WTC11 (cell line): Measurements from ENCODE around the gene CHD3.

Experiments used
- ELF4 ChIP-seq: sonication (generic); formaldehyde crosslinking; IDR thresholded peaks from 2 replicates; pipeline ENCODE4 v1.8.1; 2022; ENCODE audit warnings: low read depth, mild to moderate bottlenecking, moderate library complexity, missing genetic modification reagents
- FOXK1 ChIP-seq: sonication (generic); formaldehyde crosslinking; IDR thresholded peaks from 2 replicates; pipeline ENCODE4 v1.8.0; 2022; ENCODE audit warnings: mild to moderate bottlenecking, moderate library complexity, missing genetic modification reagents
- IRF2 ChIP-seq: sonication (generic); formaldehyde crosslinking; IDR thresholded peaks from 2 replicates; pipeline ENCODE4 v1.8.0; 2022; ENCODE audit warnings: low read depth, missing genetic modification reagents, borderline replicate concordance
- RORB ChIP-seq: fragments of 250-450 bp; sonication (Bioruptor Pico); IDR thresholded peaks from 2 replicates; pipeline ENCODE4 v1.9.0; 2021; ENCODE audit warnings: mild to moderate bottlenecking
- SP1 ChIP-seq: sonication (generic); formaldehyde crosslinking; conservative IDR thresholded peaks from 2 replicates; pipeline ENCODE4 v1.8.1; 2022; ENCODE audit warnings: missing genetic modification reagents
- ZNF396 ChIP-seq: fragments of 250-450 bp; sonication (Bioruptor Pico); IDR thresholded peaks from 2 replicates; pipeline ENCODE4 v1.8.0; 2021; ENCODE audit warnings: mild to moderate bottlenecking, moderate library complexity, borderline replicate concordance
- TF ChIP-seq, protein P1 (sequence below): sonication (generic); formaldehyde crosslinking; IDR thresholded peaks from 2 replicates; pipeline ENCODE4 v1.8.0; 2022; ENCODE audit warnings: mild to moderate bottlenecking, missing genetic modification reagents
- TF ChIP-seq, protein P2 (sequence below): fragments of 200-600 bp; IDR thresholded peaks from 2 replicates; pipeline ENCODE4 v1.8.0; 2022; ENCODE audit warnings: antibody characterized with exemption
- TF ChIP-seq, protein P3 (sequence below): sonication (generic); formaldehyde crosslinking; IDR thresholded peaks from 2 replicates; pipeline ENCODE4 v1.8.0; 2022; ENCODE audit warnings: mild to moderate bottlenecking, missing genetic modification reagents
- TF ChIP-seq, protein P4 (sequence below): sonication (generic); formaldehyde crosslinking; IDR thresholded peaks from 2 replicates; pipeline ENCODE4 v1.8.1; 2022; ENCODE audit warnings: missing genetic modification reagents, borderline replicate concordance
- TF ChIP-seq, protein P5 (sequence below): sonication (generic); formaldehyde crosslinking; conservative IDR thresholded peaks from 2 replicates; pipeline ENCODE4 v1.8.1; 2022; ENCODE audit warnings: mild to moderate bottlenecking, missing genetic modification reagents
- TF ChIP-seq, protein P6 (sequence below): sonication (generic); formaldehyde crosslinking; IDR thresholded peaks from 2 replicates; pipeline ENCODE4 v1.8.1; 2022; ENCODE audit warnings: mild to moderate bottlenecking, missing genetic modification reagents, moderate library complexity, borderline replicate concordance

DNA sequence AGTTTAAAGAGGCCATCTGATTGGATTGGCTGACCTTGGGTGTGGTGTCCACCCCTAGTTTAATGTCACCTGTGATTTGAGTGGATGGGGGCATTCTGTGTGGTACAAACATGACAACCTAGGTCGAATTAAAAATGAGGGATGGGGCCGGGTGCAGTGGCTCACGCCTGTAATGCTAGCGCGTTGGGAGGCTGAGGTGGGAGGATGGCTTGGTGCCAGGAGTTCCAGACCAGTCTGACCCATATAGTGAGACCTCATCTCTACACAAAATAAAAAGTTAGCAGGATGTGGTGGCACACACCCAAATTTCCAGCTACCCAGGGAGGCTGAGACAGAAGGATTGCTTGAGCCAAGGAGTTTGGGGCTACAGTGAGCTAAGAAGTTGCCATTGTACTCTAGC lies 57.9 kb downstream of the CHD3 start:
- TF ChIP-seq, protein P1, sequence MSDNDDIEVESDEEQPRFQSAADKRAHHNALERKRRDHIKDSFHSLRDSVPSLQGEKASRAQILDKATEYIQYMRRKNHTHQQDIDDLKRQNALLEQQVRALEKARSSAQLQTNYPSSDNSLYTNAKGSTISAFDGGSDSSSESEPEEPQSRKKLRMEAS (CRISPR knock-in tag) = no peak
- TF ChIP-seq, protein P2, sequence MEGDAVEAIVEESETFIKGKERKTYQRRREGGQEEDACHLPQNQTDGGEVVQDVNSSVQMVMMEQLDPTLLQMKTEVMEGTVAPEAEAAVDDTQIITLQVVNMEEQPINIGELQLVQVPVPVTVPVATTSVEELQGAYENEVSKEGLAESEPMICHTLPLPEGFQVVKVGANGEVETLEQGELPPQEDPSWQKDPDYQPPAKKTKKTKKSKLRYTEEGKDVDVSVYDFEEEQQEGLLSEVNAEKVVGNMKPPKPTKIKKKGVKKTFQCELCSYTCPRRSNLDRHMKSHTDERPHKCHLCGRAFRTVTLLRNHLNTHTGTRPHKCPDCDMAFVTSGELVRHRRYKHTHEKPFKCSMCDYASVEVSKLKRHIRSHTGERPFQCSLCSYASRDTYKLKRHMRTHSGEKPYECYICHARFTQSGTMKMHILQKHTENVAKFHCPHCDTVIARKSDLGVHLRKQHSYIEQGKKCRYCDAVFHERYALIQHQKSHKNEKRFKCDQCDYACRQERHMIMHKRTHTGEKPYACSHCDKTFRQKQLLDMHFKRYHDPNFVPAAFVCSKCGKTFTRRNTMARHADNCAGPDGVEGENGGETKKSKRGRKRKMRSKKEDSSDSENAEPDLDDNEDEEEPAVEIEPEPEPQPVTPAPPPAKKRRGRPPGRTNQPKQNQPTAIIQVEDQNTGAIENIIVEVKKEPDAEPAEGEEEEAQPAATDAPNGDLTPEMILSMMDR = no peak
- no peak for TF ChIP-seq ELF4 (CRISPR knock-in tag)
- no peak for TF ChIP-seq RORB (CRISPR knock-in tag)
- TF ChIP-seq, protein P3, sequence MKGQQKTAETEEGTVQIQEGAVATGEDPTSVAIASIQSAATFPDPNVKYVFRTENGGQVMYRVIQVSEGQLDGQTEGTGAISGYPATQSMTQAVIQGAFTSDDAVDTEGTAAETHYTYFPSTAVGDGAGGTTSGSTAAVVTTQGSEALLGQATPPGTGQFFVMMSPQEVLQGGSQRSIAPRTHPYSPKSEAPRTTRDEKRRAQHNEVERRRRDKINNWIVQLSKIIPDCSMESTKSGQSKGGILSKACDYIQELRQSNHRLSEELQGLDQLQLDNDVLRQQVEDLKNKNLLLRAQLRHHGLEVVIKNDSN (CRISPR knock-in tag) = no peak
- TF ChIP-seq, protein P4, sequence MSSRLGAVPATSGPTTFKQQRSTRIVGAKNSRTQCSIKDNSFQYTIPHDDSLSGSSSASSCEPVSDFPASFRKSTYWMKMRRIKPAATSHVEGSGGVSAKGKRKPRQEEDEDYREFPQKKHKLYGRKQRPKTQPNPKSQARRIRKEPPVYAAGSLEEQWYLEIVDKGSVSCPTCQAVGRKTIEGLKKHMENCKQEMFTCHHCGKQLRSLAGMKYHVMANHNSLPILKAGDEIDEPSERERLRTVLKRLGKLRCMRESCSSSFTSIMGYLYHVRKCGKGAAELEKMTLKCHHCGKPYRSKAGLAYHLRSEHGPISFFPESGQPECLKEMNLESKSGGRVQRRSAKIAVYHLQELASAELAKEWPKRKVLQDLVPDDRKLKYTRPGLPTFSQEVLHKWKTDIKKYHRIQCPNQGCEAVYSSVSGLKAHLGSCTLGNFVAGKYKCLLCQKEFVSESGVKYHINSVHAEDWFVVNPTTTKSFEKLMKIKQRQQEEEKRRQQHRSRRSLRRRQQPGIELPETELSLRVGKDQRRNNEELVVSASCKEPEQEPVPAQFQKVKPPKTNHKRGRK (CRISPR knock-in tag) = no peak
- no peak for TF ChIP-seq SP1 (CRISPR knock-in tag)
- no peak for TF ChIP-seq IRF2 (CRISPR knock-in tag)
- no peak for TF ChIP-seq ZNF396
- TF ChIP-seq, protein P5, sequence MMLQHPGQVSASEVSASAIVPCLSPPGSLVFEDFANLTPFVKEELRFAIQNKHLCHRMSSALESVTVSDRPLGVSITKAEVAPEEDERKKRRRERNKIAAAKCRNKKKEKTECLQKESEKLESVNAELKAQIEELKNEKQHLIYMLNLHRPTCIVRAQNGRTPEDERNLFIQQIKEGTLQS (CRISPR knock-in tag) = no peak
- TF ChIP-seq FOXK1 (CRISPR knock-in tag) = no peak
- TF ChIP-seq, protein P6, sequence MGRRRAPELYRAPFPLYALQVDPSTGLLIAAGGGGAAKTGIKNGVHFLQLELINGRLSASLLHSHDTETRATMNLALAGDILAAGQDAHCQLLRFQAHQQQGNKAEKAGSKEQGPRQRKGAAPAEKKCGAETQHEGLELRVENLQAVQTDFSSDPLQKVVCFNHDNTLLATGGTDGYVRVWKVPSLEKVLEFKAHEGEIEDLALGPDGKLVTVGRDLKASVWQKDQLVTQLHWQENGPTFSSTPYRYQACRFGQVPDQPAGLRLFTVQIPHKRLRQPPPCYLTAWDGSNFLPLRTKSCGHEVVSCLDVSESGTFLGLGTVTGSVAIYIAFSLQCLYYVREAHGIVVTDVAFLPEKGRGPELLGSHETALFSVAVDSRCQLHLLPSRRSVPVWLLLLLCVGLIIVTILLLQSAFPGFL (CRISPR knock-in tag) = no peak
